GM18505 (cell line): Measurements from ENCODE around the gene ARMH1.
"Not testable (repeated sequence)": the region's sequence is repeated elsewhere in the genome, so short reads cannot be mapped to it uniquely, and the experiment has no call there.

Source experiments
- ATAC-seq: cut with Tn5 transposase; IDR thresholded peaks from one replicate; pipeline ENCODE4 v1.9.1; 2021; ENCODE audit not compliant: unreplicated experiment
- POLR2A ChIP-seq: IDR thresholded peaks from 4 replicates; pipeline ENCODE4 v1.6.1; 2011; ENCODE audit warnings: borderline replicate concordance; ENCODE audit not compliant: insufficient read depth, insufficient read length; ENCODE audit errors: extremely low read depth

The ARMH1 gene

GRCh38 chr1:44720281-44720680 is 45.8 kb downstream of the ARMH1 start:
- ATAC-seq: no peak
- no peak for TF ChIP-seq POLR2A

- peak; percentile 100 for TF ChIP-seq POLR2A
Observed at GRCh38 chr1:44721485-44722361, 47.2 kb downstream of the ARMH1 start.

GRCh38 chr1:44723064-44723463 is 48.5 kb downstream of the ARMH1 start:
- no peak for TF ChIP-seq POLR2A
- no peak for ATAC-seq

More at GRCh38 chr1:44721485-44722361, 47.2 kb downstream of the ARMH1 start:
- peak; percentile 58 for ATAC-seq

- ATAC-seq: peak; percentile 29
- TF ChIP-seq POLR2A: no peak
Observed at GRCh38 chr1:44723496-44724295, 49.2 kb downstream of the ARMH1 start.

- TF ChIP-seq POLR2A: no peak
- no peak for ATAC-seq
Observed at GRCh38 chr1:44724296-44724954, 49.9 kb downstream of the ARMH1 start.

GRCh38 chr1:44724955-44725698 is 50.6 kb downstream of the ARMH1 start:
- no peak for TF ChIP-seq POLR2A
- no peak for ATAC-seq

GRCh38 chr1:44730741-44731512 is 56.4 kb downstream of the ARMH1 start, which contains the start of gene RNU5D-1:
TSS of gene RNU5D-1 (minus strand) at chr1:44731170.
- peak; percentile 99 for TF ChIP-seq POLR2A
- ATAC-seq: peak; percentile 68

GRCh38 chr1:44733365-44733764 is 58.9 kb downstream of the ARMH1 start:
- no peak for ATAC-seq
- no peak for TF ChIP-seq POLR2A

GRCh38 chr1:44733784-44734183 is 59.3 kb downstream of the ARMH1 start:
- ATAC-seq: no peak
- TF ChIP-seq POLR2A: no peak

GRCh38 chr1:44735992-44736391 is 61.5 kb downstream of the ARMH1 start:
- no peak for TF ChIP-seq POLR2A
- no peak for ATAC-seq

GRCh38 chr1:44738953-44739306 is 64.4 kb downstream of the ARMH1 start:
- not testable (repeated sequence) for ATAC-seq
